Thoracic aorta (tissue), 2 donors: Measurements from ENCODE around the gene HERC2. TPM values are rescaled to one million over a fixed set of nuclear protein-coding genes. Genes with fewer than 3 reads are reported as not detected.

Experiments used
- ATAC-seq: fragments of 150-250 bp; one replicate; pipeline ENCODE4 v1.8.0; 2017; ENCODE audit warnings: low read depth; ENCODE audit not compliant: insufficient number of reproducible peaks, low FRiP score
- DNase-seq: peaks from one replicate; pipeline ENCODE4 v3.0.0-alpha.2; 2020; ENCODE audit warnings: low spot score
- H3K27ac ChIP-seq, 2 donors: fragments of 200-600 bp; sonication (generic); 1 replicate in 1 of 2; 2 replicates in 1 of 2; pipeline ENCODE4 v1.5.1; 2016; ENCODE audit warnings: mild to moderate bottlenecking in 2 of 2, moderate library complexity in 2 of 2
- H3K27me3 ChIP-seq: fragments of 200-600 bp; sonication (generic); replicated peaks from 2 replicates; pipeline ENCODE4 v1.6.0; 2016; ENCODE audit warnings: mild to moderate bottlenecking; ENCODE audit not compliant: insufficient read depth
- H3K36me3 ChIP-seq: fragments of 200-600 bp; sonication (generic); one replicate; pipeline ENCODE4 v1.5.1; 2016
- H3K4me1 ChIP-seq, 2 donors: fragments of 200-600 bp; sonication (generic); 1 replicate in 1 of 2; 2 replicates in 1 of 2; pipeline versions ENCODE4 v1.5.1 to v1.6.0; 2016; ENCODE audit warnings: low read depth in 2 of 2, mild to moderate bottlenecking in 1 of 2; ENCODE audit not compliant: control insufficient read depth in 1 of 2
- H3K4me3 ChIP-seq: fragments of 200-600 bp; sonication (generic); 2 replicates; pipeline ENCODE4 v1.5.1; 2016; ENCODE audit warnings: mild to moderate bottlenecking
- H3K9me3 ChIP-seq: fragments of 200-600 bp; sonication (generic); 2 replicates; pipeline ENCODE4 v1.5.1; 2016
- total RNA-seq, 2 donors: library from RNA; depleted of rRNA; stranded (reverse); fragments of >200 nt; gene quantifications; one replicate each; pipeline versions ENCODE4 v1.1.0 to v1.2.3, GENCODE V29; 2016
- TF ChIP-seq, protein P1 (sequence below): fragments of 200-600 bp; sonication (generic); IDR thresholded peaks from one replicate; pipeline ENCODE4 v1.5.1; 2019; ENCODE audit warnings: antibody characterized with exemption

The HERC2 gene
- total RNA-seq, 2 donors from 2014 or later, result 50.9 to 62.0 TPM

DNA sequence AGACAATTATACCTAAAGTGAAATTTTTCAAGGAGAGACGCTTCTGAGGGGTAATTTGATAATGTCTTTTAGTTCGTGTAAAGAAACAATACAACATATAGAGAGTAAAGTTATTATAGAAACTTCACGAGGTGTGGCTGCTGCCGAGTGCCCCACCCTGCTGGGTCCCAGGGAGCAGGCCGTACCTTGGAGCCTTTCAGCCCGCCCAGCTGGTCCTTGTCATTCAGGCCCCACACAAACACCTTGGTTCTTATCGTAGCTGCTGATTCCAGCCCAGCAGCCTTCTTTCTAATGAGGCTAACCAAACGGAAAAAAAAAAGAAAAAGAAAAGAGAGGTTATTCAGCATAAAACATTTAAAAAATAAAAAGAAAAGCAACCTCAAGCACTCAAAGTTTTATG lies 139.8 kb downstream of the HERC2 start:
- no peaks in the 10 kb centered on the region for H3K9me3 ChIP-seq
- H3K4me1 ChIP-seq, result peaks cover 10 to 12% of the 10 kb centered on the region in 2 donors
- ATAC-seq (no peak), DNase-seq (no peak)
- H3K27me3 ChIP-seq, result no peaks in the 10 kb centered on the region
- H3K27ac ChIP-seq, result no peak overlapping the region
- TF ChIP-seq, protein P1, sequence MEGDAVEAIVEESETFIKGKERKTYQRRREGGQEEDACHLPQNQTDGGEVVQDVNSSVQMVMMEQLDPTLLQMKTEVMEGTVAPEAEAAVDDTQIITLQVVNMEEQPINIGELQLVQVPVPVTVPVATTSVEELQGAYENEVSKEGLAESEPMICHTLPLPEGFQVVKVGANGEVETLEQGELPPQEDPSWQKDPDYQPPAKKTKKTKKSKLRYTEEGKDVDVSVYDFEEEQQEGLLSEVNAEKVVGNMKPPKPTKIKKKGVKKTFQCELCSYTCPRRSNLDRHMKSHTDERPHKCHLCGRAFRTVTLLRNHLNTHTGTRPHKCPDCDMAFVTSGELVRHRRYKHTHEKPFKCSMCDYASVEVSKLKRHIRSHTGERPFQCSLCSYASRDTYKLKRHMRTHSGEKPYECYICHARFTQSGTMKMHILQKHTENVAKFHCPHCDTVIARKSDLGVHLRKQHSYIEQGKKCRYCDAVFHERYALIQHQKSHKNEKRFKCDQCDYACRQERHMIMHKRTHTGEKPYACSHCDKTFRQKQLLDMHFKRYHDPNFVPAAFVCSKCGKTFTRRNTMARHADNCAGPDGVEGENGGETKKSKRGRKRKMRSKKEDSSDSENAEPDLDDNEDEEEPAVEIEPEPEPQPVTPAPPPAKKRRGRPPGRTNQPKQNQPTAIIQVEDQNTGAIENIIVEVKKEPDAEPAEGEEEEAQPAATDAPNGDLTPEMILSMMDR, result no peak
- peaks cover 7% of the 10 kb centered on the region for H3K36me3 ChIP-seq
- H3K4me3 ChIP-seq, result no peak overlapping the region

- Histone ChIP-seq H3K4me3 (no peak overlapping the region), H3K4me1 (peaks cover 10 to 12% of the 10 kb centered on the region in 2 donors), H3K27me3 (no peaks in the 10 kb centered on the region), H3K36me3 (peaks cover 7% of the 10 kb centered on the region), H3K9me3 (no peaks in the 10 kb centered on the region), H3K27ac (no peak overlapping the region)
- TF ChIP-seq, protein P1, result no peak
- no peak for DNase-seq
- no peak for ATAC-seq
Observed at GRCh38 chr15:28181366-28181765, 140.6 kb downstream of the HERC2 start.

GRCh38 chr15:28179270-28179669 lies 142.7 kb downstream of the HERC2 start:
- ATAC-seq, result no peak
- Histone ChIP-seq H3K4me3 (no peak overlapping the region), H3K27me3 (no peaks in the 10 kb centered on the region), H3K4me1 (peaks cover 10 to 12% of the 10 kb centered on the region in 2 donors), H3K27ac (peak overlapping the region in 1 of 2 donors; percentile 37), H3K9me3 (no peaks in the 10 kb centered on the region), H3K36me3 (peaks cover 9% of the 10 kb centered on the region)
- no peak for DNase-seq
- TF ChIP-seq, protein P1, result no peak

GRCh38 chr15:28178727-28179126 lies 143.3 kb downstream of the HERC2 start:
- Histone ChIP-seq H3K4me1 (peaks cover 10 to 12% of the 10 kb centered on the region in 2 donors), H3K9me3 (no peaks in the 10 kb centered on the region), H3K4me3 (peak overlapping the region; percentile 43), H3K27me3 (no peaks in the 10 kb centered on the region), H3K36me3 (peaks cover 9% of the 10 kb centered on the region), H3K27ac (peak overlapping the region; percentile 54 to 73)
- TF ChIP-seq, protein P1, result no peak
- ATAC-seq (no peak), DNase-seq (no peak)

GRCh38 chr15:28178290-28178689 lies 143.7 kb downstream of the HERC2 start:
- TF ChIP-seq, protein P1, result no peak
- Histone ChIP-seq H3K27me3 (no peaks in the 10 kb centered on the region), H3K9me3 (no peaks in the 10 kb centered on the region), H3K27ac (peak overlapping the region; percentile 54 to 73), H3K36me3 (peaks cover 9% of the 10 kb centered on the region), H3K4me3 (peak overlapping the region; percentile 43), H3K4me1 (peaks cover 10 to 12% of the 10 kb centered on the region in 2 donors)
- DNase-seq (no peak), ATAC-seq (peak; percentile 69)
